A172 (cell line): Measurements from ENCODE around the gene TM9SF1. TPM values are rescaled to one million over a fixed set of nuclear protein-coding genes. Genes with fewer than 3 reads are reported as not detected.

Source experiments
- DNase-seq: peaks from one replicate; pipeline ENCODE4 v3.0.0-alpha.2; 2015; ENCODE audit warnings: low spot score
- total RNA-seq: library from RNA; depleted of rRNA; stranded (reverse); fragments of >200 nt; shearing (Covaris generic); gene quantifications from 2 replicates; pipeline ENCODE4 v1.2.3, GENCODE V29; 2014

Gene TM9SF1
- total RNA-seq, 1 experiment from 2014 or later, result 45.3 TPM

DNA sequence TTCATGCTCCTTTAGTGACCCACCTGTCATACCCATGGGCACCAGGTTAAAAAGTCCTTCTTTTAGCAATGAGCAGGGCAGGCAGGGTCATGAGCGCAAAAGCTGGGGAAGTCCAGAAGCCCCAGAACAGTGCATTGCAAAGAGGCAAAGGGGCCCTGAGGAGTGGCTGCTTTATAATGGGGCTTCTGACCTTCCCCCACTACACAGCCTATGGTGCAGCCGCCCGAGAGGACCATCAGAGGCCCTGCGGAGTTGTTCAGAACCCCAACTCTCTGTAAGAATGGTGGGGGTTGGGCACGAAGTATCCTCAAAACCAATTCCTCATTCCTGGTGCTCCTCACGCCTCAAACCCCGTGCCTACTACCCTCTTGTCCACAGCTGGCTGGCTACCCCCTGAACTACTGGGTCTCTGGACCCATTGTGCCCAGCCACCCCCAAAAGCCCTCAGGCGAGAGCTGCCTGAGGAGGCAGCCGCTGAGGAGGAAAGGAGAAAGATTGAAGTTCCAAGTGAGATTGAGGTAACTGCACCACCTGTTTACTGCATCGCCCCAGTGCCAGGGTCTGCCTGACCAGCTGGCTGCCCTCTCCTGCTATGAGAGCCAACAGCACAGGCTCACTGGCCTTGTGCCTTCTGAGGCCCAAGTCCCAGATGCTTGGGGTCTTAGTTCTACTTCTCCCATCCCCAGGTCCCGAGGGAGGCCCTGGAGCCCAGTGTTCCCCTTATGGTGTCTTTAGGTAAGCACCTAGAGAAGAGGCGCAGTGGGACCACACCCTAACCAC is 16.7 kb downstream of the TM9SF1 start:
- DNase-seq, result no peak

DNA sequence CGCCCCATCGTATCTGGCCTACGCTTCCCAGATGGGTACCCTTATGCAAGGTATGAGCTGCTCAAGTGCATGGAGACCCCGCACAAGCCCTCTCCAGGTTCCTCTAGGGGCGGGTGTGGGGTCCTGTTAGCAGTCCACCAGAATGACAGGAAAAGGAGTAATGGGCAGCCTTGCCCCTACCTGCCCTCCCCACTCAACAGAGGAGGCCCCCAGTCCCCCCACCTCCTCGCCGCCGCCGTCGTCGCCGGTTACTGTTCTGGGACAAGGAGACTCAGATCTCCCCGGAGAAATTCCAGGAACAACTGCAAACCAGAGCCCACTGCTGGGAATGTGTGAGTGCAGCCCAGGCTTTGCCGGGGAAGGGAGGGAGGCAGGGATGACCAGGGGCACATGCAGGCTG is 17.4 kb downstream of the TM9SF1 start:
- DNase-seq, result no peak

DNA sequence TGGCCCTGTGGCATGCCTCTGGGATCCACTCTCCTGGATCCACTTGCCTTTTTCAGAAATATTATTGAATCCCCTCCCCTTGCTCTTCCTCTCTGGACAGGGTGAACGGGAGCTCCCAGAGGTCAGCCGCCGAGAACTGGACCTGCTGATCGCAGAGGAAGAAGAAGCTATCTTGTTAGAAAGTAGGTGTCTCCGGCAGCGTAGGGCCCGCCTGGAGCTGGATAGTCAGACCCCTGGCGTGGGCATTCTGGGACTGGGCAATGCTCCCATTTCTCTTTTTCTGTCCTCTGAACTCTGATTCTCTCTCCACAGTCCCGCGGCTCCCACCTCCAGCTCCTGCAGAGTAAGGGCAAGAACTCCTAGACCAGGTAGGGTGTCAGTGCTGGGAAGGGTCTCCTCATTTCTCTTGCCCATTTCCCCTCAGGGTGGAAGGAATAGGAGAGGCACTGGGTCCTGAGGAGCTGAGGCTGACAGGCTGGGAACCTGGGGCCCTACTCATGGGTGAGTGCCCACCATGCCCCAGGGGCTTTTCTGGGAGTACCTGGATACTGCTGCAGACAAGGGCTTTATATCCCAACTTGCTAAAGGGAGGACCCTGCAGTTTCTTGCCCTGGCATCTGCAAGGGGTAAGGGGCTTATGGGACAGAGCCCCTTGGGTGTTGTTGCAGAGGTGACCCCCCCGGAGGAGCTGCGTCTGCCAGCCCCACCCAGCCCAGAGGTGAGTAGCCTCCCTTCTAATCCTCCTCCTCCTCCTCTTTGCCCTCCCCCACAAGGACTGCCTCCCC is 18.0 kb downstream of the TM9SF1 start:
- DNase-seq, result no peak

DNA sequence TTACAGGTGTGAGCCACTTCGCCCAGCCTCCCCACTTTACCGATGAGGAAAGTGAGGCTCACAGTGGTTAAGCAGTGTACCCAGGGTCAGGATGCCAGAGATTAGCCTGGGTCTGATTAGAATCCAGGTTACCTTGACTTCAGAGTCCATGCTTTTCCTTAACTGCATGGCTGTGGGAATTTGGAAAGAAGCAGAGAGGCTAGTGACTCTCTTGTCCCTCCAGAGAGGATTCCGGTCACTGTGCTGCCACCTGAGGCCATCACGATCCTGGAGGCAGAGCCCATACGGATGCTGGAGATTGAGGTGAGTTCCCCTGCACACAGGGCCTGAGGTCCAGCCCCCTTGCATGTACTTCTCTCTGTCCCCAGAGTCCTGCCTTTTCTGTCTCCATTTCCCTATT is 18.6 kb downstream of the TM9SF1 start:
- no peak for DNase-seq

DNA sequence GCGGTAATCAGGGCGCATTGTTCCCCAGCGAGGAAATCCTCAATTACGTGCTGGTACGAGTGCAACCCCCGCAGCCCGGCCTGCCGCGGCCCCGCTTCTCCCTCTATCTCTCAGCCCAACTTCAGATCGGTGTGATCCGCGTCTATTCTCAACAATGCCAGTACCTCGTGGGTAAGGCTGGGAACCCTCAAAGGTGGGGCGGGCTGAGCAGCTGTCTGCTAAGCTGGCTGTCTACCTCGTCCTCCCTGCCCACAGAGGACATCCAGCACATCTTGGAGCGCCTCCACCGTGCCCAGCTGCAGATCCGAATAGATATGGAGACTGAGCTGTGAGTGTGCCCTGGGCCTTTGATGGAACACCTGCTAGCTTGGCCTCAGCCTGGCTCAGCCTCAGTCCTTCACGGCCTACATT is 22.4 kb downstream of the TM9SF1 start:
- no peak for DNase-seq

DNA sequence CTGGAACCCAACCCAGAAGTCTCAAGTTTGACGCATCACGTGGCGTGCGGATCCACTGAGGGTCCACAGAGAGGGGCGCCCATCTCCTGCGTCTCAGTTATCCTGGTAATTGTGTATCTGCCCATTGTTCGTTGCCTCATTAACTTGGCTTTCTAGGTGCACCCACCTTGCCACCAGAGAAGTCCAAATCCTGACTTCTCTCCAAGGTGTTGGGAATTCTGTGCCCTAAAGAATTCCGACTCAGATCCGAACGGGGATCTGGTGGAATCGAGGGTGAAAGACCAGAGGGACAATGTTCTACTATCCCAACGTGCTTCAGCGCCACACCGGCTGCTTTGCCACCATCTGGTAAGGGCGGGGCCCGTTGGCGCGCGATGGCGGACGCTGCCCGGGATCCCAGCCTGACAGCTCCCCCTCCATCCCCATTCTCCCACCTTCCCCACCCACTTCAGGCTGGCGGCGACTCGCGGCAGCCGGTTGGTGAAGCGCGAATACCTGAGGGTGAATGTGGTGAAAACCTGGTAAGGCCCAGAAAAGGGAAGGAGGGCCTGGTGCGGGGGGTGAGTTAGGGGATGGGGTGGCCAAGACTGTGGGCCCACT is 22.9 kb downstream of the TM9SF1 start:
- no peak for DNase-seq

DNA sequence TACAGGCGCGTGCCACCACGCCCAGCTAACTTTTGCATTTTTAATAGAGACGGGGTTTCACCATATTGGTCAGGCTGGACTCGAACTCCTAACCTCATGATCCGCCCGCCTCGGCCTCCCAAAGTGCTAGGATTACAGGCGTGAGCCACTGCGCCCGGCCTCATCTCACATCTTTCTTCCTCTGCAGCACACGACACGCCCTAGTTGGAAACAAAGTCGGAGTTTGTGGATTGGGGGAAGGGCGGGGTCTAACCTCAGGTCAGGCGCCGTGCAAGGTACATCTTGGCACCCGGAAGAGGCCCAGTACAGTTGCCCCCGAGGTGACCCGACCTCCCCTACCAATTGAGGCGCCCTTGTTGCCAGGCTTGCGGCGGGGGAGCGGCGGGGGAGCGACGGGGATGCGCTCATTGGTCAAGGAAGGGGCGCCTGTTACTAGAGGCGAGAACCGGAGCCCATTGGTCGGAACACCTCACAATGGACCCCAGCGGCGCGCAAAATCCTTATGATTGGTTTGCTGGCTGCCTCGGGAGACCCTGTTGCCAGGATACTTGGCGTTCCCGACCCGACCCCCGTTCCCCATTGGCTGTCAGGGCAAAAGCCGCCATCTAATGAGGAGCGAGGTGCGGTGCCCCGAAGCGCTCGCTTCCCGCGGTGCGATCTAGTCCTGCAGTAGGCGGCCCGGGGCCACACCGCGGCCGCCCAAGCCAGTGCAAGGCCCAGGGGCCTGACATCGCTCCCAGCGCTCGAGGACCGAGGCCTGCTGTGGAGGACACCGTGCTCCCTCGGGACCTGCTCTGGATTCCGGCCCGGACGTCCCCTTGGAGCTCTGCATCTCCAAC is 23.6 kb downstream of the TM9SF1 start, which contains the start of gene REC8:
Gene REC8 (plus strand): TSS at position 659 of the 839 bp plus-strand sequence. CDS start 473 bp downstream, outside the sequence.
- DNase-seq, result no peak

DNA sequence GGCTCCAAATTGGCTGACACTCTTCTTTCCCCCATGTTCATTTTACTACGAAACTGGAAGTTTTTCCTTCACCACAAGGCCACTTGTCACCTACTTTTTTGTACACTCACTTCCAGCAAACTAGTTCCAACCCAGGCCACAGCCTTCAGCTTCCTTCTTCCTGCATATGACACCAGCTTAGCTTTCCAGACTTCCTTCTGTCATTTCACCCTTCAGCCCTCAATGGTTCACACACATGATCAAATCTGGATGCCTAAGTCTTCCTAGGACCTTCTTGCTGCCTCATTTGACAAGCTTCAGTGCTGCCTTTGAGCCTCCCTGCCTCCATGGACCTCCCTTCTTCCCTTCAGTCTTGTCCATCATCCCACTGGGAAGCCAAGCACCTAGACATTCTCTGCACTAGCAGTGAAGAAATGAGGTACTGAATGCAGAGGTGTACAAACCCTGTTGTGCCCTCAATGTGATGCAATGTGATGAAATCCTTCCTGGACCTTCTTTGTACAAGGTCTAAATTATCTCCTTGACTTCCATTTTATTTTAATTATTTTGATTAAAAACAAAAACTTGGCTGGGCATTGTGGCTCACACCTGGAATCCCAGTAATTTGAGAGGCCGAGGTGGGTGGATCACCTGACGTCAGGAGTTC is 27.6 kb downstream of the TM9SF1 start:
- no peak for DNase-seq

DNA sequence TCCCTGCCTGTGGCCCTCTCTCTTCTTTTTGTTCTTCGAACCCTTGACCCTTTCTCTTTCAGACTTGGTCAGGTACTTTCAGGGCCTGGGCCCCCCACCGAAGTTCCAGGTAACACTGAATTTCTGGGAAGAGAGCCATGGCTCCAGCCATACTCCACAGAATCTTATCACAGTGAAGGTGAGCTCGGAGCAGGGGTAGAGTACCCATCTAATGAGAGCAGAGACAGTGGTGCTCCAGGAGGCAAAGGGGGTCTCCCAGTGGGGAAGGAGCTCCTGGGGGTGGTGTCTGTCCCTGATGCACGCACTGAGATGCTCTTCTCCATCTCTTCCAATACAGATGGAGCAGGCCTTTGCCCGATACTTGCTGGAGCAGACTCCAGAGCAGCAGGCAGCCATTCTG is 29.5 kb downstream of the TM9SF1 start:
- no peak for DNase-seq

DNA sequence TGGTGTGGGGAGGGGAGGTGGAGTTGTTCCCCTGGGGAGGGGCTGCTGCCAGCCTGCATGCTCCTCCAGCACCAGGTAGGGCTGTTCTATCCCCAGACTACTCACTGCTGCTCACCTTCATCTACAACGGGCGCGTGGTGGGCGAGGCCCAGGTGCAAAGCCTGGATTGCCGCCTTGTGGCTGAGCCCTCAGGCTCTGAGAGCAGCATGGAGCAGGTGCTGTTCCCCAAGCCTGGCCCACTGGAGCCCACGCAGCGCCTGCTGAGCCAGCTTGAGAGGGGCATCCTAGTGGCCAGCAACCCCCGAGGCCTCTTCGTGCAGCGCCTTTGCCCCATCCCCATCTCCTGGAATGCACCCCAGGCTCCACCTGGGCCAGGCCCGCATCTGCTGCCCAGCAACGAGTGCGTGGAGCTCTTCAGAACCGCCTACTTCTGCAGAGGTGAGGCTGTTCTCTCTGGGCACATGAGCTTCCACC is 30.7 kb downstream of the TM9SF1 start:
- no peak for DNase-seq

DNA sequence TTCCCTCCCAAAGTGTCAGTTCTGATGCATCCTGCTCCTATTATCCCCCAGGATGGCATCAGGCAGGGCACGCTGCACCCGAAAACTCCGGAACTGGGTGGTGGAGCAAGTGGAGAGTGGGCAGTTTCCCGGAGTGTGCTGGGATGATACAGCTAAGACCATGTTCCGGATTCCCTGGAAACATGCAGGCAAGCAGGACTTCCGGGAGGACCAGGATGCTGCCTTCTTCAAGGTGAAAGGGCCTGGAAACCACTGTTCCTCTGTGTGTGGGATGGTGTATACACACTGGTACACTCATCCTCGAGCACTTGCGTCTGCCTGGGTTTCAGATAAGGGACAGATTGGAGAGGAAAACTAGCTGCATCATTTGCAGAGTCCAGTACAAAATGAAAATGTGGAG is 33.1 kb downstream of the TM9SF1 start:
- DNase-seq, result no peak

DNA sequence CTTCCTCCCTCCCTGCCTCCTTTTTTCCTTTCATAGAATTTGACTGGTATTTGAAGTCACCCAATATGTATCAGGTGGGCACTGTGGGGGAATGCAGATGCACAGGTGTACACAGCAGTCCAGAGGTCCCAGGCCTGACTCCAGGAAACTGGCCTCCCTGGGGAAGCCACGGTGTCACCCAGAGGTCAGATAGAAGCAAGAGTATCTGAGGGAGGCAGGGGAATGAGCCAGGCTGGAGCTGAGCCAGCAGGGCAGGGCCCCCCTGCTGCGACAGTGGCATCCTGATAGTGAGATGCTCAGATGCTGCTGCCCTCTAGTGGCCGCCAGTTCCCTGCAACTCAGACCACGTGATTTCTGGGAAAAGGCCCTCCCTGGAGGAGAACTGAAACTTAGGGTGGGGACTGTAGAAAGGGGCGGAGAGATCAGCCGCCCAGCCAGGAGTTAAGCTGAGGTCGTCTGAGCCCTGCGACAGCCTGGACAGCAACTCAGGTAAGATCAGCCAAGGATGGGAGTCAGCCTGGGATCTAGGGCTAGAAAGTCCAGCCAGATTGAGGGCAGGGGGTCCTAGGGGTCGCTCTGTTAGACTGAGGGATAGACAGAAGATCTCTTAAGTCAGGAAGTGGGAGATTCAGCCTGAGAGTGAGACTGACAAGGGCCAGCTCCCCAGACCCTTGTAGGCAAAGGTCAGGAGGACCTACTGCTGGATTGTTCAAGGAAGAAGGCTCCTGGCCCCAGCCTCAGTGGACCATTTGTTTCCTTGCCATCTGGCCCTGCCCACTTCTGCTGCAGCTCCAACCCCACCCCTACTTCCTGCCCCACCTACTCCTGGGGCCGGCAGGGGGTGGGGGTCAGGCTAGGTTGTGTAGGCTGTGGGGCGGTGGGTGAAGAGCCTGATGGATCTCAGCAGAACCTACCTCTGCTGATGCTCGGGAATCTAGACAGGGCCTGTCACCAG is 34.1 kb downstream of the TM9SF1 start, which contains the start of gene IRF9:
Gene IRF9 (plus strand): TSS at position 416 of the 955 bp plus-strand sequence. CDS start 880 bp downstream, outside the sequence.
- DNase-seq, result peak; percentile 89

DNA sequence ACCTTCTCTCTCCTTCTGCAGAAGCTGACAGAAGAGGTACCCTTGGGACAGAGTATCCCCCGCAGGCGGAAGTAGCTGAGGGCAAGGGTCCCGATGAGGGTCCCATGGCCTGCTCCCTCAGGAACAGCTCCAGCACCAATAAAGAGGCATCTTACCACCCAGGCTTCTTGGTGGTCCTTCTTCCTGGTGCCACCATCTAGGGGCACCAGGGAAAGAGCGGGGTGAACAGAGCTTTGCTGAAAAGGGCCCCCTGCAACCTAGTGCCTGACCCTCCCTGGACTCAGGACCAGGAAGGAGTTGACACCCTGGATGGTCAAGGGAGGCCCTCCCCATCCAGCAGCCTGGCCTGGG is 34.8 kb downstream of the TM9SF1 start:
- DNase-seq, result no peak

DNA sequence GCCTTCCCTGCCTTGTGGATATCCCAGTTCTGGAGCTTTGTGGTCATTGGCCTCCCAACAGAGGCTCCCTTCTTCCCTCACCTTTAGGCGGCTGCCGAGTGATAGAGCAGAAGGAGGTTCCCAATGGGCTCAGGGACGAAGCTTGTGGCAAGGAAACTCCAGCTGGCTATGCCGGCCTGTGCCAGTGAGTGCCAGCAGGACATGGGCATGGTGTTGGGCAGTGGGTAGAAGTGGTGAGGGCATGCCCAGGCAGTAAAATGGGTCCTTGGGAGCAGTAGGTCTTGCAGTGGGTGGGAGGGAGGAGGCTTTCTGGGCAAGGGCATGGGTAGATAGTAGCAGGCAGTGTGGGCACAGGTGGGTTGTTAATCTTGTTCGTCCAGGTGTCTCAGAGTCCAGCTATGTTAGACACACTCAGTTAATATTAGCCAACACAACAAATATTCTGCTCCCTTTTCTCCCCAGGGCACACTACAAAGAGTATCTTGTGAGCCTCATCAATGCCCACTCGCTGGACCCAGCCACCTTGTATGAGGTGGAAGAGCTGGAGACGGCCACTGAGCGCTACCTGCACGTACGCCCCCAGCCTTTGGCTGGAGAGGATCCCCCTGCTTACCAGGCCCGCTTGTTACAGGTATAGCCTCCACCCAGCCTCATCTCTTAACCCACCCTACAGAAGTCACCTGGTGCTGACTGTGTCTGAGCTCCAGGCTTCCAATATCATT is 35.3 kb downstream of the TM9SF1 start:
- DNase-seq, result no peak

DNA sequence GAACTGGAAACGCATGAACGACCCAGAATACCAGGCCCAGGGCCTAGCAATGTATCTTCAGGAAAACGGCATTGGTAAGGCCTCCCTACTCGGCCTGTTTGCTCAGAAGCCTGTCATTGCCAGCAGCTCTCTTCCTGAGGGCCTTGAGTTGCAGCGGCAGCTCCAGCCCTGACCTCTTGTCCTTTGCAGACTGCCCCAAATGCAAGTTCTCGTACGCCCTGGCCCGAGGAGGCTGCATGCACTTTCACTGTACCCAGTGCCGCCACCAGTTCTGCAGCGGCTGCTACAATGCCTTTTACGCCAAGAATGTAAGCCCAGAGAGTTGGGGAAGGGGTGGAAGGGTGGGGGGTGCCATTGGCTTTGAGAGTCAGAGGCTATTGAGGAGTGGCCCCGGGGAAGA is 37.9 kb downstream of the TM9SF1 start:
- DNase-seq, result no peak

DNA sequence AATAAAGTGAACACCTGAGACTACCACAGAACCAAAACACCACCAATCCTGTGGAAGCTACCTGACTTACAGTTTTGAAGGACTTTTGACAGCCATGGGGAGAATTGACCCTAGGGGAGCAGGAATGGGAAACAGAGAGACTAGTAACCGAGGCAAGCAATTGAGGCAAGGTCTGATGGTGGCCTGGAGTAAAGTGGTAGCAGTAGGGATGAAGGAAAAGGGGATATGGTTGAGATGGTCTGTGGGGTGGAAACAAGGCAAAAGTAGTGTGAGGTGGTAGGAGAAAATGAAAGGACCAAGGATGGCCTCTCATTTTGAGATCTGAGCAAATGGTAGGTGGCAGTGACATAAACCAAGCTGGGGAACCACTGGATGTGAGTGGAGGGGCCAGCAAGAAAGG is 38.4 kb downstream of the TM9SF1 start:
- no peak for DNase-seq

DNA sequence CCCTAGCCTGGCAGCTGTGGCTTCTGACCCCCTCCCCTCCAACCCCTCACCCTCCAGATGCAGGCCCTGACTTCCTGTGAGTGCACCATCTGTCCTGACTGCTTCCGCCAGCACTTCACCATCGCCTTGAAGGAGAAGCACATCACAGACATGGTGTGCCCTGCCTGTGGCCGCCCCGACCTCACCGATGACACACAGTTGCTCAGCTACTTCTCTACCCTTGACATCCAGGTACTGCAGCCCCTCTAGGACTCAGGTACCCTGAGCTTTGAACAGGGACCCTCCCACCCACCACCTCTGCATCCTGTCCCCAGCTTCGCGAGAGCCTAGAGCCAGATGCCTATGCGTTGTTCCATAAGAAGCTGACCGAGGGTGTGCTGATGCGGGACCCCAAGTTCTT is 40.1 kb downstream of the TM9SF1 start:
- no peak for DNase-seq

DNA sequence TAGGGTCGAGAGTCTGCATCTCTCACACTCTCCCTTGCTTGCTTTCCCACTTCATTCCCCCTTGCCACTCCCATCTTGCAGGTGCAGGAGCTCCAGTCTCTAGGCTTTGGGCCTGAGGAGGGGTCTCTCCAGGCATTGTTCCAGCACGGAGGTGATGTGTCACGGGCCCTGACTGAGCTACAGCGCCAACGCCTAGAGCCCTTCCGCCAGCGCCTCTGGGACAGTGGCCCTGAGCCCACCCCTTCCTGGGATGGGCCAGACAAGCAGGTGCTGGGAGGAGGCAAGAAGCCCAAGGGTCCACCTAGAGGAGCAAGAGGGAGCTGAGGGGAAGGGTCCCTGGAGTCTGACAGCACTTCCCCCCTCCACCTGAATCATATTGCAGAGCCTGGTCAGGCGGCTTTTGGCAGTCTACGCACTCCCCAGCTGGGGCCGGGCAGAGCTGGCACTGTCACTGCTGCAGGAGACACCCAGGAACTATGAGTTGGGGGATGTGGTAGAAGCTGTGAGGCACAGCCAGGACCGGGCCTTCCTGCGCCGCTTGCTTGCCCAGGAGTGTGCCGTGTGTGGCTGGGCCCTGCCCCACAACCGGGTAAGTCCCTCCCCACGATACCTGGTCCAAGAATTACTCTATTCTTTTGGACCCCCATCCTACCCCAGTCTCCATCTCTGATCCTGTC is 43.7 kb downstream of the TM9SF1 start:
- no peak for DNase-seq

DNA sequence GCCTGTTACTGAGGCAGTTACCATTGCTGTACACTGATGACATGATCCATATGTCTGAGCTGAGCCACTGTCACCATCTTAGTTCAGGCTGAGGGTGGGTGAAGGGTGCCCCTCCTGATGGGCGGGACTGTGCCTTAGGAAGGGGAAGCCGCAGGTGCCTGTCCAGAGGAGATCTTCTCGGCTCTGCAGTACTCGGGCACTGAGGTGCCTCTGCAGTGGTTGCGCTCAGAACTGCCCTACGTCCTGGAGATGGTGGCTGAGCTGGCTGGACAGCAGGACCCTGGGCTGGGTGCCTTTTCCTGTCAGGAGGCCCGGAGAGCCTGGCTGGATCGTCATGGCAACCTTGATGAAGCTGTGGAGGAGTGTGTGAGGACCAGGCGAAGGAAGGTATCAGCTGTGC is 44.2 kb downstream of the TM9SF1 start:
- DNase-seq, result no peak
